ENCODE data around the gene RAB8A.
"Not testable (repeated sequence)": the region's sequence is repeated elsewhere in the genome, so short reads cannot be mapped to it uniquely, and the experiment has no call there.

Gene RAB8A

DNA sequence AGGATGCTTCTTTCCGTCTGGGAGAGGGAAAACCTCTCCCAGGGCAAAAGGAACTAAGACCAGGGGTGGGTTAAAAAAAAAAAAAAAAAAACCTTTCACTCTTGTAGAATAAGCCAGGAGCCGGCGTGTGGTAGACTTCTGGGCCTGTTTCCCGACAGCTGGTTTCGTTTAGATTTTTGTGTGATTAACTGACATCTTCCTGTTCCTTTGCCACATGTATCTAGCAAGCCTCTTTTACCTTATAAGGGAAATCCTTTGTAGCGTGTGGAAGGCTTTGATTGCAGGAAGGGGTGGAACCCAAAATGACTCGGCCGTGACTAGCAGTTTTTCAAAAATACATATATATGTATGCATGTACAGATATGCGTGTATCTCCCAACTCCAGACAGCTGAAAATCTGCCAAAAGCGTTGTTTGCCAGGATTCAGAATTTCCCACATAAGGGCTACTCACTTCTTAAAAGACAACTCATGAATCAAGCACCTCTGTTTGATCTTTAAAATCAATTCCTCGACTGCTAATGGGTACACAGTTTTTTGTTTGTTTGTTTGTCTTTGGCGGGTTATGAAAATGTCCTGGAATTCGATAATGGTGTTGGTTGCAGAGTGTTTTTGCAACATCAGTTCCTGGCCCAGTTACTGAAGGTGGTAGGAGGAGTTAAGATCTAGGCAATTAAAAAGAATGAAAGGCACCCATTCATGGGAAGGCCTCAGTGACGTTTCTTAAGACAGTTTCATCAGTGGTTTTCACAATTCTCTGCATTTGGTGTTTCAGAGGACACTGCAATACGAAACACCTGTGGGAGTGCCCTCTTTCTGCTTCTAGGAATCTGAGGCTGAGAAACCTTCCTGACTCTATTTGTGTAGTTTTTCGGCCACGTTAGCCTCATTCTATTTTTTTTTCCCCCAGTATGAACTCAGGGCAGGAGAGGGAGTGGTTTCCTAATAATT lies 32.7 kb upstream of the RAB8A start:
- peak; percentile 54 for DNase-seq (ENCODE audit: low read depth, low spot score)

DNA sequence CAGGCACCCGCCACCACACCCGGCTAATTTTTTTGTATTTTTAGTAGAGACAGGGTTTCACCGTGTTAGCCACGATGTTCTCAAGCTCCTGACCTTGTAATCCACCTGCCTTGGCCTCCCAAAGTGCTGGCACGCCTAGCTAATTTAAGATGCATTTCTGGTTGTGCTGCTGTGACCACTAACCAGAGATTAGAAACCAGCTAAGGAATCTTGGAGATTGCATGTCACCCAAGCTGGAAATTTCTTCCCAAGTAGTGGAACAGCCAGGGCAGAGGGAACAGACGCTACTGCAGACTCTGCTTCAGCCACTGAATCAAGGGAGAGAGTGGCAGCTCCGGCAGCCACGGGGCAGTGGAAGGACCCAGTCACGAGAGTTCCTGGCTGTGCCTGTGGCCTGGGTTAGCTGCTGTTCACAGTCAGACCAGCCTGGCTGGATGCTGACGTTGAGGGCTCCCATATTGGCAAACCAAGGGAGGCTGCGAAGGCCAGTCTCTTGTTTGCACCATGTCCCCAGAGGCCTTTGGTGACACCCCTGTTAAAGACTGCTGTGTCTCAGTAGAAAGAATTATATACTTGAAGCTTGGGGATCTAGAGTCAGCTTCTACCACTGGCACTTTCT lies 27.5 kb upstream of the RAB8A start:
- no peak for DNase-seq (ENCODE audit: low read depth, low spot score)

GRCh38 chr19:16085115-16085514 lies 26.6 kb upstream of the RAB8A start:
- DNase-seq (ENCODE audit: low read depth, low spot score) = no peak

DNA sequence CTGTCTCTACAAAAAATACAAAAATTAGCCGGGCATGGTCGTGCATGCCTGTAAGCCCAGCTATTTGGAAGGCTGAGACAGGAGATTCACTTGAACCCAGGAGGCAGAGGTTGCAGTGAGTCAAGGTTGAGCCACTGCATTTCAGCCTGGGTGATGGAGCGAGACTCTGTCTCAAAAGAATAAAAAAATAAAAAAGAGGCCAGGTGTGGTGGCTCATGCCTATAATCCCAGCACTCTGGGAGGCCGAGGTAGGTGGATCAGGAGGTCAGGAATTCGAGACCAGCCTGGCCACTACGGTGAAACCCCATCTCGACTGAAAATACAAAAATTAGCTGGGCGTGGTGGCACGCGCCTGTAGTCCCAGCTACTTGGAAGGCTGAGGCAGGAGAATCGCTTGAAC lies 24.3 kb upstream of the RAB8A start:
- not testable (repeated sequence) for DNase-seq (ENCODE audit: low read depth, low spot score)

- no peak for DNase-seq (ENCODE audit: low read depth, low spot score)
Observed at GRCh38 chr19:16087940-16088339, 23.7 kb upstream of the RAB8A start.

DNA sequence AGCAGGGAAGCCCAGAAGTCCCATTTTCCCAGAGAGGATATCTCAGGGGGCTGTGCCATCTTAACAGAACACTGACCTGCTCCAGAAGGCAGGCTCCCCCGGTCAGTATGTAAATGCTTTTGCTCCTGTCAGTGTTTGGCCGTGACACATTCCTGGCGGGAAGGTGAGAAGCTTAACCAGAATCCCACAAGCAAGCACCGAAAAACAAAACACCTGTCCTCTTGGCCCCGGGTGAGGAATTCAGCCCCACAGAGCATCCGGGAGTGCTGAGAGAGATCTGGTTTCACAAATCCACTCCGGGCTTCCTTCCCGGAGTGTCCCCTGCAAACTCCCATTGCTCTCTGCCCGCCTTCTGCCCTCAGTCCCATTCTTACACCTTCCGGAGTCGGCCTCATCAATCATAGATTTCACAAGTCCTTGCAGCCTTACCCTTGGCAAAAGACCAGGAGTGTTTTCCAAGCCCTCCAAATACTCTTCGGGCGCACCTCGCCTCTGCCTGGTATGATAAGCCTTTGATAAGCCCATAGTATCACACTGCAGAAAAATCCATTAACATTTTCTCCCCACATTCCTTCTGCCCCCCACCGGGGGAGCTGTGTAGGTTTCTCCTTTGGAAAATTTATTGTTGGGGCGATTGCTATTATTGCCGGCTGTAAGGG lies 23.2 kb upstream of the RAB8A start:
- DNase-seq (ENCODE audit: low read depth, low spot score) = no peak

- DNase-seq (ENCODE audit: low read depth, low spot score) = no peak
Observed at GRCh38 chr19:16089010-16089846, 22.5 kb upstream of the RAB8A start.

- no peak for DNase-seq (ENCODE audit: low read depth, low spot score)
Observed at GRCh38 chr19:16091546-16092475, 19.9 kb upstream of the RAB8A start.

DNA sequence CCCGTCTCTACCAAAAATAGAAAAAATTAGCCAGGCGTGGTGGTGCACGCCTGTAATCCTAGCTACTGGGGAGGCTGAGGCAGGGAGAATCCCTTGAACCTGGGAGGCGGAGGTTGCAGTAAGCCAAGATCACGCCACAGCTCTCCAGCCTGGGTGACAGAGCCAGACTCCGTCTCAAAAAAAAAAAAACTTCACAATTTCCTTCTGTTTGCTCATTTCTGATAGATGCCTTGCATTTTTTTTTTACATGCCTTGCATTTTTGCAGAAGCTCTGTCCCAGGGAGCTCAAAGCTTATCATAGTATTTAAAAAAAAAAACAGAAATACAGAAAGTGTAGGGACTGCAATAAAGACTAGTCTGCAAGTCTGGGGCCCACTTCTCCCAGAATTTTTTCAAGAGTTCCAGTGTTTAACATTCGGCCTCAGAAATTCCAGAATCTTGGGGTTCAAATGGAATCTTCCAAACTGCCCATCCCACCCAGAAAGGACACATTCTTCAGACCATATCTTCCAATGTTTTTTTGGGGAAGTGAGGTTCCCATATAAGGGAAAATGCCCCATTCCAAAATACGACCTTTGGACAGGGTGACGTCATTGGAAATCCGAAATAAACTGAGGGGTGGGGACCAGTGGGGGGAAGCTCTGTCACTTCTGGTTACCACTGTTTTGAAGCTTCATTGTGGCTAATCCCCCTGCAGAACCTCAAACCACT lies 17.2 kb upstream of the RAB8A start:
- no peak for DNase-seq (ENCODE audit: low read depth, low spot score)

DNA sequence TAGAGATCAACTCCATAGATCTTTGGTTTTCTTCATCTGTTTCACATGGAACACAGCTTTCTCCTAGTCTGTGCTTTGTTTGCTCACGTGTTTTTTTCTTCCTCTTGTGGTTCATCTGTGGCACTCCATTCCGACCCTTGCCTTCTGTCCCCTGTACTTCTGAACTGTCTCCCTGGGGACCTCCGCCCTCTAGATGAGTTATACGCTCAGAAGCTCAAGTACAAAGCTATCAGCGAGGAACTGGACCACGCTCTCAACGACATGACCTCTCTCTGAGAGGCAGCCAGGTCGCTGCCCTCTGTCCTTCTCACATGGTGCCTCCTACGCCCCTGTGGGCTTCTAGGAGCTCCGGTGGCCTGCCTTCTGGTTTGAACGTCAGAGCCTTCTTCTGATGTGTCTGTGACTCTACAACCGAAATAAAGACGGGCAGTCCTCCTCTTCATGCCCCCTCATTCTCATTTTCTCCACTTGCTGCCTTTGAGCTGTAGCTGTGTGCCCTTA lies 16.6 kb upstream of the RAB8A start:
- DNase-seq (ENCODE audit: low read depth, low spot score) = no peak

DNA sequence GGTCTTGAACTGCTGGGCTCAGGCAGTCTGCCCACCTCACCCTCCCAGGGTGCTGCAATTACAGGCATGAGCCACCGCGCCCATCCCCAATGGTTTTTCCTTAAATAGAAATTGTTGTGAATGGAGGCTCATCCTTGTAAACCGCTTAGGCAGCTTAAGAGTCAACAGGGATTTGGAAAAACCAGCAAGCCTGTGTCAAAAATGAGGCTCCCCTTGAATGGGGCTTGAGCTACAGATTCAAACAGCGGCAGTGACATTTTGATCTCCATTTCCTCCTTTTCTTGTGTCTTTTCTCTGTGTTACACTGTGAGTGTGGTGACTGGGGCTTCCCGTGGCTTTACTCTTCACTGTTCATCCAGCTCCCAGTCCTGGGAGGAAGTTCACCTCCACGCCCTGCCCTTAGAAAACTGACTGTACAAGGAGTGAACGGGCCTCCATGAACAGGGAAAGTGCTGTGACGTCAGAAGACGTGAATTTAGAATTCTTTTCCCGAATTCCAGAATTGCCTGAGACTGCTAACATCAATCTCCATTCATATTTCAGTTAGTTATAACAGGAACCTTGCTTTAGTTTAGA lies 15.3 kb upstream of the RAB8A start:
- DNase-seq (ENCODE audit: low read depth, low spot score) = no peak

DNA sequence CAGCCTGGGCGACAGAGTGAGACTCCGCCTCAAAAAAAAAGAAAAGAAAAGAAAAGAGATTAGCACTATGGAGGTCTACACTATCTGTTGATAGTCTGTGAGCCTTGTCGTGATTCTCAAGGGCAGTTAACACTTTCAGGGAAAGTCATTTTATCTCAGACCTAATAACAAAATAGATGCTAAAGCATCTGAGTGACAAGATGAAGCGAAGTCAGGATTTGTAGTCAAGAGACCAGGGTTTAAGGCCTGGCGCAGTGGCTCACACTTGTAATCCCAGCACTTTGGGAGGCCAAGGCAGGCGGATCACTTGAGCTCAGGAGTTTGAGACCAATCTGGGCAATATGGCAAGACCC lies 13.3 kb upstream of the RAB8A start:
- DNase-seq (ENCODE audit: low read depth, low spot score) = no peak

DNA sequence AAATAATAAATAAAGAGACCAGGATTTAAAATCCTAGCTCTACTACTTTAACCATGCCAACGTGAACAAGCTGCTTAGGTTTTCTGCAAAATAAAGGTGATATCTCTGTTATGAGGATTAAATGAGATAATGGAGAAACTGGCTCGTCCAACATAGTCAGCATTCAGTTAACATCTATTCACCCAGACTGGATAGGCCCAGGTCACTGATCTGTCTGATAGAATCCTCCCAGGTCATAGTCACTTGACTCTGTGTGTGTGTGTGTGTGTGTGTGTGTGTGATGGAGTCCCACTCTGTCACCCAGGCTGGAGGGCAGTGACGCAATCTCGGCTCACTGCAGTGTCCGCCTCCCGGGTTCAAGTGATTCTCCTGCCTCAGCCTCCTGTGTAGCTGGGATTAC lies 12.9 kb upstream of the RAB8A start:
- DNase-seq (ENCODE audit: low read depth, low spot score) = no peak

DNA sequence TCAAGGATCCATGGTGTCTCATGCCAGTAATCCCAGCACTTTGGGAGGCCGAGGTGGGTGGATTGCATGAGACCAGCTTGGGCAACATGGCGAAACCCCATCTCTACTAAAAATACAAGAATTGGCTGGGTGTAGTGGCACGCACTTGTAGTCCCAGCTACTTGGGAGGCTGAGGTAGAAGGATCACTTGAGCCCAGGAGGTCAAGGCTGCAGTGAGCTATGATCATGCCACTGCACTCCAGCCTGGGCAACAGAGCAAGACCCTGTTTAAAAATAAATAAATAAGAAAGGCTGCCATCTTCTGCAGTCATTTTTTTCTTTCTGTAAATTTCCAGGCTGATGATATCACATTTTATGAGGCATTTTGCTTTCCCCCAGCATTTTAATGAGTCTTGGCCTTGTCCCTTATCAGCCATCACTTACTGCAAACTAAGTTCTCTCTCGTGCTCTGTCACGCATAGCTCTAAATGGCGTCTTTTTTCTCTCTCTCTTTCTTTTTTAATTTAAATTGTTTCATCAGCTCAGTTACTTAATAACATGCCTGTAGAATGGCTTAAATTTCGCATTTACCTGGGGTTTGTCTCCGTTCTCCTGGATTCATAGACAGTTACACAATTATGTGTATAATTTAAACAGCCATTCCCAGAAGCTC lies 12.2 kb upstream of the RAB8A start:
- DNase-seq (ENCODE audit: low read depth, low spot score) = not testable (repeated sequence)

GRCh38 chr19:16100524-16100923 lies 11.2 kb upstream of the RAB8A start:
- DNase-seq (ENCODE audit: low read depth, low spot score) = no peak

DNA sequence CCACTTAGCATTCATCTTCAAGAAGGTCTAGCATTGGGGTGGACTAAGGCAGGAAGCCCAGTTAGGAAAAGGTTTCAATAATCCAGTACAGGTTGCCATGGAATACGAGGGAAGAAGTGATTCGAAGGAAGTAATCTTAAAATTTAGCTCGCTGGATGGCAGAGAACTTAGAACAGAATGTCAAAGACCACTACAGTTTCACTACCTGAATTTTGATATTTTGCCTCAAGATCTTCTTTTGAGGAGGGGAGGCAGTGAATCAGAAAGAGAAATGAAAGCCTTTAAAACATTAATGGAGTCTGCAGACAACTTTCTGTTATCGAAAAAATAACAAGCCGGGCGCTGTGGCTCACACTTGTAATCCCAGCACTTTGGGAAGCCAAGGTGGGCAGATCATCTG lies 7.0 kb upstream of the RAB8A start:
- DNase-seq (ENCODE audit: low read depth, low spot score) = no peak

DNA sequence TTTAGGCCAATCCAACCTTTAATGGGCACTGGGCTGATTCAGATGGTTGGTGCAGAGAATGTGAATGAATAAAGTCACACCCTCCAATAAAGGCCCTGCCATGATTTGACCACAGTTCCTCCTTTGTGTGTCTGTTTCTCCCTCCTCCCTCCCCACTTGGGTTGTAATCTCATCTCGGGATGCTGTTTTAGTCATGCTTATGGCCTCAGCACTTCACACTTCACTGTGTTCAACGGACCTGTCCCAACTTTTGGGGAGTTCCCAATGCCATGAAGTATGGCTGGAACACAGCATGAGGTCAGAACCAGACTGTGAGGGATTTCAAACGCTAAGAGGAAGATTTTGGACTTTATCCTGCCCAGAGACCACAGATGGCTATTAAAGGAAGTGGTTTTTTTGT lies 5.6 kb upstream of the RAB8A start:
- DNase-seq (ENCODE audit: low read depth, low spot score) = no peak

- DNase-seq (ENCODE audit: low read depth, low spot score) = no peak
Observed at GRCh38 chr19:16111909-16112752, 442 bp downstream of the RAB8A start.
